UCSD-AML1 (cell line): ENCODE measurements around the gene SERPINE1.
A peak's percentile ranks its signal among the peaks of the same experiment; 100 is the strongest.

Source experiments
- DNase-seq: peaks from one replicate; lab custom pipeline; 2025; ENCODE audit not compliant: unreplicated experiment; lab: John Stamatoyannopoulos, UW

Gene SERPINE1

DNA sequence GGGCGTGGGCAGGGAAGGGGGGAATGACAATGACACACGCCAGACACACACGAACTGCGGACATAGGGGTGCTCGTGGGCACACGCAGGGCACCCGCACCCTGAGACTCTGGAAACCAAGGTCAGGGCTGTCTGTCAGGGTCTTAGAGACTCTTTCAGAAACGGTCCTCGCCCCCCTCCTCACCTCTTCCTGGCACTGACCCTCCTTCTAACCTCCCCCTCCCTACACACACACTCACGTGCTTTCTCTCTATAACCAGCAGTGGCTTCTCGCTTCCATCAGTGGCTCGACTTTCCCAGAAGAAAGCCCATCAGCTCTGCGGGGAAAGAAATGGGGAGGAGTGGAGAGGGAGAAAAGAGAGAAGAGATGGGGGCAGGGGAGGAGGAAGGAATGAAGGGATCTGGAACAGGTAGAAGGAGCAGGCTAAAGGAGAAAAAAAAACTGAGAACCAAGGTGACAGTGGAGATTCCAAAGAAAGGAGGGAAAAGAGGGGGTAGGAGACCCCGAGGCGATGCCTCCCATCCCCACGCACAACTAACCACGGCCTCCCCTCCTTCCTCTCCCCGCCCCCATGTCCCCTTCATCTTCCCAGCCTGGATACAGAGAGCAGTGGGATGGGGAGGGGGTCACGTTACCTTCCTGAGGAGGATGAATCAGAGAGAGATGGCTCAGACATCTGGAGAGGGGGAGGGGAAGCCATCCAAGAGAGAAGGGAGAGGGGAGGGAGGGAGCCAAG is 40.2 kb downstream of the SERPINE1 start:
- DNase-seq = no peak

DNA sequence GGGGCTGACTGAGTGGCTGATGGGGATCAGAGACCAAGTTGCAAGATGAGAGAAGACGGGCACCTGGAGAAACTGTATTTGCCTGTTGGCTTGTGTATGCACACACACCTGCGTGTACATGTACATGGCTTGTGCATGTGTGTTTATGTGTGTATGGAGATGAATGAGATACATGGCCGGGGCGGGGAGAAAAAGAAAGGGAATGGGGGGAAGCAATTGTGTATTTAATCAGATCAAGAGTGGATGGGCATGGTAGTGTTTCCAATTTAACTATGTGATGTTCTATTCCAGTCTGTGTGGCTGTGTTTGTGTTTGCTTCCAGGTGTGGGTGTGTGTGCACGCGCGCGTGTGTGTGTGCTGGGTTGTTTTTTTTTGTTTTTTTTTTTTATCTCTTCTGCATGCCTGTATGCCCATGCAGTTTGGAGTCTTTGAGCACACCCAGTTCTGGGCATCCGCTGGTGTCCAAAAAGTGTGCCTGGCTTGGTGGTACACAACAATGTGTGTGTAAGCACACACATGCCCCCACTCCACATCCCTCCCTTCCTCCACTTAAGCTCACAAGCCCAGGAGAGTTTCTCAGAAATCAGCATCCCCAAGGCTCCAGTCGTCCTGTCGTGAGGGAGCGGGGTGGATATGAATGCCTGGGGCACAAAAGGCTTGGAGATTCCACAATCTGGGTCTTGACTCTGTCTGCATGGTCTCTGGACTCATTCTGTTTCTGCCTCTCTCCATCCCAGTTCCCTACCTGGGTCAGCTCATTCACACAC is 40.9 kb downstream of the SERPINE1 start:
- no peak for DNase-seq

DNA sequence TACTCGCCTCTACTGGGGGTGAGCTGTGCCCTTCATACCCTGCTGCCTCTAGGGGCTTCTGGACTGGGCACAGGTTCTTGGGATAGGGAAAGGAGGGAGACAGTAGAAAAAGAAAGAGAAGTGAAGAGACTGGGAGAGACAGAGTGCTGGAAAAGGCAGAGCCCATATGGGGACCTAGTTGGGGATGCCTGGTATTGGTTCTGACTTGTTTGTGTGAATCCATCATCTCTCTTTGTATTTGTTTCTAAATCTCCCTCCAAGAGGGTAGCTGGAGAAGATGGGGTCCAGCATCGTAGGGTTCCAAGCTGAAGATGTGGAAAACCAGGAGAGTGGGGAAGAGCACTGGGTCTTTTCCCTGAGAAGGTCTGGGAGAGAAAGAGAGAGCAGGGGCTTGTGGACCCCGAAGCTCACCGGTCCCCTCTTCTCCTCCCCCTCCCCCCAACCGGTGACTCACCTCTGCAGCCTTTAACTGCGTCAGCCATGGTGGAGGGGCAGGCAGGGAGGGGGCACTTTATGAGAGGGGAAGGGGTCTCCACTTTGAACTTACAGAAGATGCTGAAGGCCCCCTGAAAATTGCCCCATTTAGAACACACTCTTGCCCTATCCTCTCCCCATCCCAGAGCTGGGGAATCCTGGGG is 41.6 kb downstream of the SERPINE1 start:
- DNase-seq = no peak

DNA sequence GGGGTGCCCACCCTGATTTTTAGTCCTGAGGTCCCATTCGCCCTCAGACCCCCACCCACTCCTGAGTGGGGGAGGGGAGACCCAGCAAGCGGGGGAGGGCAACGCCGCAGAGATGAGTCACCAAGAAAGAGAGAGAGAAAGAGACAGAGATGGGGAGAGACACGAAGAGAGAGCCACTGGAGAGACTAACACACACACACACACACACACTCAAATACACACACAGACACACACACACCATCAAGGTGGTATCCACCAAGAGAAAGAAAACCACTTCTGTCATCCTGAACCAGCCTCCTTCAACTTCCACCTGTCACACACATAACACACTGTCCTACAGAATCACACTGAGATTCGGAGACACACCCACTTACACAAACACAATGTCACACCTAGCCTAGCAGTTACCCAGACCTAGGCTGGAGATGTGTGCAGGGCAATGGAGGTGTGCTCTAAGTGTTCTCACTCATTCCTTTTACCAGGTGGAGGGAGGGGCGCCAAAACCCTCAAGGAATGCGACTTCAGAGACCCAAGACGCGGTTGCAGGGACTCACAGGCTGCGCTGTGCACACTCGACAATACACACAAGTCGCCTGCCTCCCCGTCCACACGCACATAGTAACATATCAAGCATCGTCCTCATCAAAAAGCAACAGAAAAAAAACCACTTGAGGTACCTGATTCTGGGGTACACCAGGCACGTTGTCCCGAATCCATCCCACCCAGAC is 42.4 kb downstream of the SERPINE1 start:
- no peak for DNase-seq

DNA sequence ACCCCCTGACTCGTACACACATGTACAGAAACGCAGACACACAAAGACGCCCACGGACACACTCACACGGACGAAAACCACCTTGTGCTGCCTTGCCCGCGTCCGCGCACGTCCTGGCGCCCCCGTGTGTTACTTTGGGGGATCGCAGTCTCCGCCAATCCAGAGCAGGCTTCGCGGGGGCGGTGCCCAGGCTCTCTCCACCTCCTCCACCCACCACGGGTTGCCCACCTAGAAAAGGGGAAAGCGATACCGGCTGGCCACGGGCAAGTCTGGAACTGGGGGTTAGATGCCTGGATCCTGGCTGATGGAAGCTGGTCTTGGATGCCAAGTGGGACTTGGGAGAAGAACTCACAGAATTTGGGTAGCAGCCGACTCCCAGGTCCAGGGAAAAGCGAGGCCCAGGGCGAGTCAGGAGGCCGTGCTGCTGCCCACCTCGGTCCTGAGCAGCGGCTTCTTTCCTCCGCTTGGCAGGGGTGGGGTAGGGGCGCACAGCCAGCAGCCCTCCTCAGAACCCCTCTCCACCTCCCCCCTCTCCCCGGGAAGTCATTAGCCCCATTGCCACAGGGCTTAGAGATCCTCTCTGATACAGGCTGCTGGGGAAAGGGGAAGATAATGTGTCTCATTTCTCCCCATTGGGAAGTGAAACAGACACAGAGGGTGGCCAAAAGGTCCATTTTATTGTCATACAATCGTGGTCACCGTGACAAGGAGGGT is 43.1 kb downstream of the SERPINE1 start:
- DNase-seq = peak; percentile 53

DNA sequence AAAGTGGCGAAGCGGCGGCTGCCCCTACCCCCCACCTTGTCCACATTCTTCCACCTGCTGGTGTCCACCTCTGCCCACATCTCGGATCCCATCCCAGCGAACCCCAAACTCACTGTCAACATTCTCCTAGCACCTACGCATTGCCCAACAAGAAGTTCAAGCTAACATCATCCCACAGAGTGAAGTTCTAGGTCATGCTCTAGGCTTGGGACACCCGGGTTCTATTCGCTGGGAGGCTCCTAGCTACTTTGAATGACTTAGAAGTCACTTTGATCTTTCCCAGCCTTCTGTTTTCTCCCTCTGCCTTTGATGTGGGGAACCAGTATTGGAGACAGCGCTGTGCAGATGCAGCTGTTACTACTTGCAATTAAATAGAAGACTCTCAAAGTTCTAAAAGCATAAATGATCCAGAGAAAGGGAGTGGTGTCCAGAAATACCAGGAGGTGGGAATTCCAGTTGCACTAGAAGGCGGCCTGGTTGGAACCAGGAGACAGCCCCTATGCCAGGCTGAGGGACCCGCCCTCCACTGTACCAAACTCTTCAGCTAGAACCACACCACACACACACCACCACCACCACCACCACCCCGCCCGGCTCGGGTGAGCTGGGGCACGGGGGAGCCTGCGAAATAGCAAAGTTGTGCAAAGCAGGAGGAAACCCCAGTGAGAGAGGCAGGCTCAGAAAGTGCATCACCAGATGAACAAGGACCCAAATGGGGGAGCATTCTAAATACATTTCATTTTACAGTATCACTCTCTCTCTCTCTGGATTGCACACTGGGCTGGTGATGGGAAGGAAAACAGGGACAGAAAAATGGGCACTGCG is 43.9 kb downstream of the SERPINE1 start:
- no peak for DNase-seq

DNA sequence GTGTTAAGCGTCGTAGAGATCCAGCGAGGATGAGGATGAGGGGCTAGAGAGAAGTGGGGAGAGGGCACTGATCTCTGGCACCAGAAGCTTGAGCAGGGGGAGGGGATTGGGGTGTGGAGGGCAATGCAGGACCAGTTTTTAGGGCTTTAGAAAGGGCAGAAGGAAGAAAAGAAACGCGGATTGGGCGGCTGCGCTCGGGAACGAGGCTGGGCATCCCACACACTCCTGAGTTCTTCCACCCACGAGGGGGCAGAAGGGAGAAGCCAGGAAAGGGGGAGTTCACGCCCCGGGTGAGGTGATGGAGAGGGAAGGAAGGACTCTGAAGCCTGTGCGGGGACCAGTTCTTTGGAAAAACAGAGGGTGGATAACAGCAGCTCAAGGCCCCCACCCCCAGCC is 44.5 kb downstream of the SERPINE1 start:
- peak; percentile 14 for DNase-seq

DNA sequence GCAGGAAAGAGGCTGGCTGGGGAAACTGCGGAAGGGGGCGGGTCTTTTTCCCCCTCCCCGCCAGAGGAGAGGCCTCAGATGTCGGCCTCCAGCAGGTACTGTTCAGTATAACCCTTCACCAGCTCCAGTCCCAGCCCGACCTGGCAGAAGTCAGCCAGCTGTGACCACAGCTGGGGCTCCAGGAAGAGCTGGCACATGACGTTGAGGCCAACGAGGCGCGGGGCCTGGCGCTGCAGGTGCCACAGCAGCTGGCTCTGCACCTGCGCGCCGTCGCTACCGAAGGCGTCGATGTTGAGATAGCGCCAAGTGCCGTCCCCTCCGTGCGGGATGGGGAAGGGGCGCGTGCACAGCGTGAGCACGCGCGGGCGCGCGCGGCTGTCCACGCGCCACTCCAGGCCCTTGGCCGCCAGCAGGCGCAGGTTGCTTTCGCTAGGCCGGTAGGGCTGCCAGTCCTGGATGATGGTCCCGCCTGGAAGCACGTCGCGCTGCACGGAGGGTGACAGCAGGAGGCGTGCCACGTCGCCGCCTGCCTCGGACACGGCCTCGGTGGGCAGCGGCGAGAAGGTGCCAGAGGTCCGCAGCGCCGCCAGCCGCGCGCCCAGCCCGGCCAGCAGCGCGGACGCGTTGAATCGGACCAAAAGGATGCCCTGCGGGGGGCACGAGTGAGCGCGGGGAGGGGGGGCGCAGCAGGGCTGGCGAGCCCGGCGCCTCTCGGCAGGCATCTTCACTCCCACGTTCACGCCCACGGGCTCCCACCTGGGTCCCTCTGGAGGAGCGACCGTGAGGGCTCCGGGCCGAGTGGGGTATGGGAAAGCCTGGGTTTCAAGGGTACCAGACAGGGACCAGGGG is 45.3 kb downstream of the SERPINE1 start:
- DNase-seq = no peak

DNA sequence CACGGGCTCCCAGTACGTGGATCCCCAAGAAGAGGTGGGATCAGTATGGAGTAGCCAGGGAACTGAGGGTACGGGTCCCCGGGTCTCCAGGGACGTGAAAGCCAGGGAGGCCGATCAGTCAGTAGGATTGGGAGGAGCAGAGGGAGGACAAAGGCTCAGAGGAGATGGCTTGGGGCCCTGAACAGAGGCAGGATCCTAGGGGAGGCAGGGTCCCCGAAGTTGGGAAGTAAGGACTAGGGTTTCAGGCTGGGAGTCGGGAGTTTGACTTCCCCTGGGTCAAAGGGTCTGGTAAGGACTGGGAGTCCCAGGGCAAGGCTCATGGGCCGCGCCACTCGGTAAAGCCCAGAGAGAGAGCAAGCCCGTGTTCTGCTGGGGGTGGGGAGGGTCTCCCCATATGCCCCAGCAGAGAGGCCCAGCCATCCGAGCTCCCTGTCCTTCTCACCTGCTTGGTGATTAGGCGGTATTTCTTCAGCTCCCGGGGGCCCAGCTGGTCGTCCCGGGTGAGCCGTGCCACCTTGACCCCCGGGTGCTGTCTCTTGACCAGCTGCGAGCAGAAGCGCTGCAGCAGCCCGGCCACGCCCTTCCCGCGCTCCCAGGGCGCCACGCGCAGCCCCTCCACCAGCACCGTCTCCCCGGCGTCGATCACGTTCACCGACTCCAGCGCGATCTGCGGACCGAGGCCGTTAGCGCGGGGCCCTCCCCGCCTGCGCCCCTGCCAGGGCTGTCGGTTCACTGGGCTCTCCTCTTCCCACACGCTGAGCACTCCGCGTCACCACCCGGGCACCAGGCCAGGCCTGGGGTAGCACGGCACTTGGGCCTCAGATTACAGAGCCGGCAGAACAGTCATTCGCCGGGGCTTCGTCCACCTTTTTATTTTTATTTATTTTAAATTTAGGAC is 46.2 kb downstream of the SERPINE1 start:
- DNase-seq = no peak

DNA sequence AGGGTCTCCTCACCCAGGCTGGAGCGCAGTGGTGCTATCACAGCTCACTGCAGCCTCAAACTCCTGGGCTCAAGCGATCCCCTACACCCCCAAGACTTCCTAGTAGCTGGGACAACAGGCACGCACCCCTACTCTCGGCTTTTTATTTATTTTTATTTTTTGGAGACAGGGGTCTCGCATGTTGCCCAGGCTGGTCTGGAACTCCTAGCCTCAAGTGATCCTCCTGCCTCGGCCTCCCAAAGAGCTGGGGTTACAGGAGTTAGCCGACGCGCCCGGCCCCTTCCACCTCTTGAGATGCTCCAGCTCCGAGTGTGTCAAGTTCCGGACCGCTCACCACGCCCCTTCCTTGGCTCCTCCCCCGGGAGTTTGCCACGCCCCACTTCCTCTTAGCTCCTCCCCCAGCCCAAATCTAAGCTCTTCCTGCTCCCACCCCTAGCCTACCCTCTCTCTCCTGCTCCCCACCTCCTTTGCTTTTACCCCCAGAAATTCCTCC is 46.9 kb downstream of the SERPINE1 start:
- peak; percentile 6 for DNase-seq

DNA sequence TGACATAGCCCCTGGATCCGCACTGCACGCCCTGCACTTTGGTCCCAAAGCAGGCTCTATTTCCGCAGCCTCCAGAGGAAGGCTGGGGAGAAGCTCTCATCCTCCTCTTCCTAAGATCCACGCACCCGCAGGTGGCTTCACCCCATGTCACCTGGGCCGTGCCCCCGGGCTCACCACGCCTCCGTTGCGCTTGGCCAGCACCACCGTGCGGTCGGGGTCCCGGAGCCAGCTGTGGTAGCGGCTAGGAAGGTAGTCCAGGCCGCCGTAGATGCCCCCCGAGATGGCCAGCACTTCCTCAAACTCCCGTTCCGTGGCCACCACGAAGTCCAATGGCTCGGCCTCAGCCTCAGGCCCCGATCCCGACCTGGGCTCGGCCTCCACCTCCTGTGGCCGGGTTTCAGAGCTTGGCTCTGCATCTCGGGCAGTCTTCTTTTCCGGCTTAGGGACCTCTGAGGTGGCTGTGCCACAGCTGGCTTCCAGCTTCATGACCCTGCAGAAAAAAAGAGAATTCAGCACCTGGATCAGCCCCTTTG is 47.5 kb downstream of the SERPINE1 start:
- no peak for DNase-seq

DNA sequence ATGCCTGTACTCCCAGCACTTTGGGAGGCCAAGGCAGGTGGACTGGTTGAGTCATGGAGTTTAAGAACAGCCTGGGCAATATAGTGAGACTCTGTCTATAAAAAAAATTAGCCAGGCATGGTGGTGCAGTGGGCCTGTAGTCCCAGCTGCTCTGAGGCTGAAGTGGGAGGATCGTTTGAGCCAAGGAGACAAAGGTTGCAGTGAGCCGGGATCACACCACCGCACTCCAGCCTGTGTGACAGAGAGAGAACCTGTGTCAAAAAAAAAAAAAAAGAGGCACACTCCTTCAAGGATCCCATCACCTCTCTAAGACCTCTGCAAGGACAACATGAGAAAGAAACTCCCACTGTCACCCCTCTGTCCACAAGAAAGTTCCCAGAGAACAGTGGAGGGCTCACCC is 48.8 kb downstream of the SERPINE1 start:
- DNase-seq = no peak

DNA sequence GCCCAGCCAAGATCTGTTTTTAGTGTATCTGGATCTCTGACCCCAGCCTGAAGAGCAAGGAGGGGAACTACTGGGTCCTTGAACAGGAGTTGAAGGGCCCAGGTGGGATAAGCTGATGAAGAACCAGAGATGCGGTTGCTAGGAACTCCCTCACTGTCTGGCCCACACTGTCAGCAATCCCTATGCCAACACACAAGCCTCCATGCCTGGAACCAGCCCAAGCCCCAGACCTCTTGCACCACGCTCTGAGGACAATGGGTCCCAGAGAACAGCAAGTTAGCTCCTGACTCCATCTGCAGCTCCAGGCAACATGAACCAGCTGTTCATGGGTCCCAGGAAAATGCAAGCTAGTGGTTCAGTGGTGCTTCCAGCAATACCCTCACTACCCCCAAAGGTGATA is 50.7 kb downstream of the SERPINE1 start:
- DNase-seq = no peak

DNA sequence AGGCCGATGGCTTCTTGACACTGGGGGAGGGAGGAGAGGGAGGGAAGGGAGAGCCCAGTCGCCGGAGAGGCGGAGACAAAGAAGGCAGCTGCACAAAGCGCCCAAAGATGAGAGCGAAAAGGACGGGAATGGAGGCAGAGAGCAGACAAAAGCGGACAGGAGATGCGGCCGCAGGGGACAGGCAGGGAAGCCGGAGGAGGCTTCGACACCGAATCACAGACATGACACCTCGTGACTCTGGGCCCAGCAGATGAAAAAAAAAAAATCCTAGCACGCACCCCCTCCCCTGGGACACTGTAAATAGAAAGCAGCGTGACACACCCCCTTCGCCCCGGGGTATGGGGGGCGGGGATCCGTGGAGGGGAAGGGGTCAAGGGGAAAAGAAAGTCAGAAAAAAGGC is 52.2 kb downstream of the SERPINE1 start:
- DNase-seq = no peak

DNA sequence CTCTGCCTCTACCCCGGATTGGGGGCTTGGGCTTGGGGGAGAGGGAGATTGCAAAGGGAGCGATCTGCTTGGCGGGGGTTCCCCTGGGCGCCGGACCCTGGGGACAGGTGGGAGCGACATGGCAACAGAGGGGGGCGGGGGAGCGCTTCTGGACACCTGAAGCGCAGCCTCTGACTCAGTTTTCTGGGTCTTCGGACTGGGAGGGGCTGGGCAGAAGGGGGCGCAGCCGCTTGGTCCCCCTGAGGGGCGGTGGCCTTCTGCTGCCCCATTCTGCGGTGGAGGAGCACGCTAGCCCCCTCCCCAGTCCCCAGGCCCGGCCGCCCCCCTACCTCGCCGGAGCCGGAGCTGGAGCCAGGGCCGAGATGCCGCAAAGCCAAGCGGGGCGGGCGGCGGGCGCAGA is 52.8 kb downstream of the SERPINE1 start:
- DNase-seq = no peak

DNA sequence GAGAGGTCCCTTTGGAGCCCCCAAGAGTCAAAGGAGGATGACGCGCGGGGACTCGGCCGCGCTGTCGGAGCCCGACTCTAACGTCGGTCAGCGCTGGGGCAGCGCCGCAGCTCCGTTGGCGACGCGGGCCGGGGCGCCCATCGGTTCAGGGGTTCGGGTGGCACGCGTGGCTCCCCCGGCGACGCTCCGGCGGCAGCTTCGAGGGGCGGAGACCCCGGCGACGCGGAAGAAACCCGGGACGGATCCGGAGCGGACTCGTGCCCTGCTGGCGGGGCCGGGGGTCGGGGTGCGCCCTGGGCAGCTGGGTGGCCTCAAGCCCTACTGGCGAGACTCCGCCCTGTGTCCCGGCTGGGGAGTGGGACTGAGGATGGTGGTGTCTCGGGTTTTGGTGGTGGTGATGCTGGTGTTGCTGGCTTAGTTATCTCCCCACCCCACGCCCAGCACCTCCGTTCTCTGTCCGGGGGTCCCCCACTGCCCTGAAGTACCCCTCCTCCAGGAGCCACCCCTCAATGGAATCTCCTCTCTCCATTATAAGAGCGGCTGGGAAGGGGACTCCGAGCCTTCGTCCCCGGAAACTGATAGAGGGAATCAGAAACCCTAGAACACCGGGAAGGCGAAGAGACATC is 53.3 kb downstream of the SERPINE1 start, which contains the start of gene NAT16:
Gene NAT16 (minus strand): TSS at position 164 of the 626 bp plus-strand sequence. CDS start 5,486 bp downstream, outside the sequence.
- DNase-seq = no peak

DNA sequence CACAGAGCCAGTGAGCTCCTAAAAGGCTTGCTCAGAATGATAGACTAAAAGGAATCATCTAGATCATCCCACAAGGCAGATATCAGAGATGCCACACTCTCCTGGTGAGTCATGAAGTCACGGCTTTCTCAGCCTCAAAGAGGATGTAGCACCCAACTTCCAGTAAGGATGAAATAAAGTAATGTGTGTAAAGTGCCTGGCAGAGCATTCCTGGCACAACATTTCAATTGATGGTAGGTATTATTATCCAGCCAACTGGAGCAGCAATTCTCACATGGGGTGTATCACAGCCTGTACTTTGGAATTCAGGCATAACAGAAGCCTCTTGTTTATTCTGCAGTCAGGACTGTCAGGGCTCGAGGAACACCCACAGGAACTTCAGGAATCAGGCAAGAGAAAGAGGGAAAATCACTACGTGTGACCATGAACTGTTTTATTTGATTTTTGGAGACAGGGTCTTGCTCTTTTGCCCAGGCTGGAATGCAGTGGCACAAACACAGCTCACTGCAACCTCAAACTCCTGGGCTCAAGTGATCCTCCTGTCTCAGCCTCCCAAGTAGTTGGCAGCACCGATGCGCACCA is 58.4 kb downstream of the SERPINE1 start:
- DNase-seq = no peak
